GM12878 (cell line): Measurements from ENCODE around the gene ILKAP. TPM values are rescaled to one million over a fixed set of nuclear protein-coding genes. Genes with fewer than 3 reads are reported as not detected.

Experiments
- CEBPZ ChIP-seq: fragments of 150-350 bp; IDR thresholded peaks from 2 replicates; pipeline ENCODE4 v1.6.1; 2016; ENCODE audit warnings: low read depth, low read length
- ELK1 ChIP-seq: IDR thresholded peaks from 2 replicates; pipeline ENCODE4 v1.6.1; 2012; ENCODE audit warnings: low read depth, low read length, improper control_type of control experiment
- KAT2A ChIP-seq: conservative IDR thresholded peaks from 2 replicates; pipeline ENCODE4 v1.6.1; 2011; ENCODE audit warnings: low read depth, low read length; ENCODE audit not compliant: control insufficient read depth
- MTA3 ChIP-seq: IDR thresholded peaks from 2 replicates; pipeline ENCODE4 v1.6.1; 2012; ENCODE audit warnings: low read length, inconsistent platforms, borderline replicate concordance
- POLR2AphosphoS5 ChIP-seq: IDR thresholded peaks from 2 replicates; pipeline ENCODE4 v1.6.1; 2011; ENCODE audit warnings: mild to moderate bottlenecking, low read length, inconsistent platforms
- RELB ChIP-seq: fragments of 450-650 bp; IDR thresholded peaks from 2 replicates; pipeline ENCODE4 v1.6.1; 2017; ENCODE audit warnings: low read depth, mild to moderate bottlenecking, moderate library complexity
- SMARCA5 ChIP-seq: fragments of 450-650 bp; IDR thresholded peaks from 2 replicates; pipeline ENCODE4 v1.6.1; 2017; ENCODE audit warnings: mild to moderate bottlenecking
- SRF ChIP-seq, 2 experiments: IDR thresholded peaks; 2 replicates each; pipeline ENCODE4 v1.6.1; 2011; ENCODE audit warnings: low read depth in 2 of 2, low read length in 2 of 2, mild to moderate bottlenecking in 1 of 2, moderate library complexity in 1 of 2
- YY1 ChIP-seq: IDR thresholded peaks from 2 replicates; pipeline ENCODE4 v1.6.1; 2011; ENCODE audit warnings: low read depth, mild to moderate bottlenecking, low read length
- ZNF687 ChIP-seq: fragments of 450-650 bp; IDR thresholded peaks from 2 replicates; pipeline ENCODE4 v1.6.1; 2017; ENCODE audit warnings: mild to moderate bottlenecking, moderate library complexity
- polyA plus RNA-seq, 11 experiments: library from polyadenylated mRNA; depleted of rRNA in 4 of 11; unstranded in 6 of 11; stranded (reverse) in 5 of 11; fragments of >200 nt; fragmentation: Nextera tagmentation in 4 of 11; fragmentation: Illumina TruSeq in 1 of 11; extraction: Ambion mirVana in 4 of 11; extraction: Trizol in 1 of 11; gene quantifications; 1 replicate in 1 of 11; 2 replicates in 10 of 11; pipeline versions ENCODE4 v1.2.1 to v1.2.3, GENCODE V29; 2011 to 2016; ENCODE audit warnings: inconsistent platforms in 2 of 11, missing spikeins in 2 of 11, low read depth in 1 of 11
- total RNA-seq, 4 experiments: library from RNA; depleted of rRNA in 3 of 4; stranded (reverse); fragments of >200 nt in 3 of 4; fragmentation: Illumina TruSeq in 1 of 4; extraction: Trizol in 1 of 4; gene quantifications; 2 replicates each; pipeline versions ENCODE4 v1.2.1 to v1.2.3, GENCODE V29; 2013 to 2021

ILKAP gene
- total and polyA plus RNA-seq, 10 of the 15 experiments (the other 5 are each of a cell fraction or from before 2014, with no cell fraction given) = 4.2 to 65.3 (median 37.3) TPM

GRCh38 chr2:238247002-238247822 is 43.7 kb upstream of the ILKAP start (continued):
- TF ChIP-seq RELB = no peak
- TF ChIP-seq MTA3 = no peak
- TF ChIP-seq CEBPZ = no peak
- TF ChIP-seq KAT2A = no peak
- TF ChIP-seq ZNF687 = no peak
- no peak for TF ChIP-seq SMARCA5
- no peak for TF ChIP-seq POLR2AphosphoS5
- TF ChIP-seq SRF (IDR thresholded peaks at IDR 0.05; ENCODE audit: low read depth in 2 of 2, low read length in 2 of 2) = no peak
- TF ChIP-seq ELK1 = no peak
- no peak for TF ChIP-seq YY1
